K562 (cell line): ENCODE data around the gene LINS1. TPM values are rescaled to one million over a fixed set of nuclear protein-coding genes. Genes with fewer than 3 reads are reported as not detected.

ENCODE experiments used
- ATAC-seq: fragments of 200-7000 bp; cut with Tn5 transposase; 3 replicates; pipeline ENCODE4 v1.9.1; 2020; ENCODE audit warnings: moderate library complexity
- BruUV-seq: library from RNA; stranded (reverse); fragments of 400-500 nt; replicated peaks from 2 replicates; lab custom pipeline; 2021; lab: Mats Ljungman, UMichigan
- CTCF ChIA-PET: fragments of 300-600 bp; formaldehyde crosslinking; extraction: SDS; loops from one replicate; lab custom pipeline; 2021; ENCODE audit warnings: low intra/inter-chr PET ratio; lab: Yijun Ruan, JAX
- POLR2A ChIA-PET: fragments of 300-600, 350-650 bp; sonication (Branson Sonifier 250); formaldehyde crosslinking; extraction: SDS; loops from one replicate; lab custom pipeline; 2021; ENCODE audit warnings: antibody characterized with exemption, inconsistent platforms; lab: Yijun Ruan, JAX
- DNase-seq, 4 experiments: peaks; one replicate each; pipeline versions ENCODE4 v3.0.0 to v3.0.0-alpha.2; 2011 to 2018; ENCODE audit warnings: low spot score in 3 of 4, mixed read lengths in 3 of 4; ENCODE audit errors: extremely low read depth in 1 of 4
- FAIRE-seq: peaks from 2 replicates; lab custom pipeline; 2011; peaks lifted over from hg19 to GRCh38; lab: Jason Lieb, UNC
- H2AFZ ChIP-seq: 2 replicates; pipeline ENCODE4 v1.6.0; 2011; ENCODE audit warnings: low read depth, low read length, control low read depth, inconsistent platforms
- H3K27ac ChIP-seq: fragments of 200-600 bp; 3 replicates; pipeline ENCODE4 v1.8.0; 2011; ENCODE audit warnings: low read depth, mild to moderate bottlenecking, control low read depth, inconsistent platforms, low read length, moderate library complexity, mixed read lengths; ENCODE audit errors: extremely low read depth
- H3K27me3 ChIP-seq, 2 experiments: fragments of 300-600 bp in 1 of 2; 2 replicates in 1 of 2; 3 replicates in 1 of 2; pipeline versions ENCODE4 v1.6.0 to v1.8.0; 2011; ENCODE audit warnings: inconsistent platforms in 2 of 2, low read length in 2 of 2, mild to moderate bottlenecking in 1 of 2, mixed read lengths in 1 of 2, moderate library complexity in 1 of 2; ENCODE audit not compliant: control insufficient read depth in 2 of 2, insufficient read depth in 2 of 2
- H3K36me3 ChIP-seq: fragments of 300-600 bp; 3 replicates; pipeline ENCODE4 v1.8.0; 2011; ENCODE audit warnings: mild to moderate bottlenecking, low read length, inconsistent platforms; ENCODE audit not compliant: control insufficient read depth, insufficient read depth
- H3K4me1 ChIP-seq, 2 experiments: fragments of 200-600 bp in 1 of 2; replicated peaks in 1 of 2; 2 replicates in 1 of 2; 3 replicates in 1 of 2; pipeline versions ENCODE4 v1.5.1 to v1.8.0; 2011; ENCODE audit warnings: inconsistent platforms in 2 of 2, low read length in 2 of 2, mild to moderate bottlenecking in 1 of 2, mixed read lengths in 1 of 2, moderate library complexity in 1 of 2; ENCODE audit not compliant: control insufficient read depth in 2 of 2, insufficient read depth in 2 of 2
- H3K4me2 ChIP-seq: 2 replicates; pipeline ENCODE4 v1.6.1; 2011; ENCODE audit warnings: low read length, control low read depth, inconsistent platforms, mixed read lengths; ENCODE audit not compliant: insufficient read depth
- H3K4me3 ChIP-seq: fragments of 200-600 bp; sonication (generic), shearing (Covaris generic); 2 replicates; pipeline ENCODE4 v1.5.1; 2016; ENCODE audit warnings: control low read depth, inconsistent platforms
- H3K79me2 ChIP-seq: fragments of 200-600 bp; 3 replicates; pipeline ENCODE4 v1.8.0; 2011; ENCODE audit warnings: low read length, inconsistent platforms; ENCODE audit not compliant: control insufficient read depth, insufficient read depth
- H3K9ac ChIP-seq, 2 experiments: 2 replicates each; pipeline versions ENCODE4 v1.6.0 to v1.6.1; 2011; ENCODE audit warnings: low read depth in 2 of 2, low read length in 2 of 2, control low read depth in 1 of 2, inconsistent platforms in 1 of 2, mild to moderate bottlenecking in 1 of 2, mixed read lengths in 1 of 2; ENCODE audit not compliant: insufficient read depth in 1 of 2
- H3K9me1 ChIP-seq: one replicate; pipeline ENCODE4 v1.6.0; 2011; ENCODE audit warnings: inconsistent platforms, mild to moderate bottlenecking, low read length, moderate library complexity; ENCODE audit not compliant: control insufficient read depth, insufficient read depth
- H3K9me3 ChIP-seq: replicated peaks from 2 replicates; pipeline ENCODE4 v1.5.1; 2011; ENCODE audit warnings: low read depth, low read length, inconsistent platforms; ENCODE audit not compliant: control insufficient read depth, insufficient read depth
- H4K20me1 ChIP-seq: replicated peaks from 2 replicates; pipeline ENCODE4 v1.6.1; 2011; ENCODE audit warnings: low read length, inconsistent platforms, mixed read lengths; ENCODE audit not compliant: control insufficient read depth, insufficient read depth
- GATAD2B ChIP-seq: fragments of 450-650 bp; IDR thresholded peaks from 2 replicates; pipeline ENCODE4 v1.6.1; 2017; ENCODE audit warnings: mild to moderate bottlenecking, borderline replicate concordance
- HLTF ChIP-seq: fragments of 450-650 bp; IDR thresholded peaks from 2 replicates; pipeline ENCODE4 v1.6.1; 2016
- HMG20A ChIP-seq: fragments of 450-650 bp; formaldehyde crosslinking; conservative IDR thresholded peaks from 2 replicates; pipeline ENCODE4 v1.4.0; 2020; ENCODE audit warnings: mild to moderate bottlenecking, mixed read lengths
- MAZ ChIP-seq, 2 experiments: fragments of 450-650 bp in 1 of 2; sonication (generic) in 1 of 2; formaldehyde crosslinking; IDR thresholded peaks in 1 of 2; conservative IDR thresholded peaks in 1 of 2; 2 replicates each; pipeline versions ENCODE4 v1.4.0 to v1.5.0; 2020; ENCODE audit warnings: mild to moderate bottlenecking in 1 of 2, missing genetic modification reagents in 1 of 2
- MEIS2 ChIP-seq: fragments of 450-650 bp; IDR thresholded peaks from 2 replicates; pipeline ENCODE4 v1.6.1; 2014; ENCODE audit warnings: mild to moderate bottlenecking; ENCODE audit not compliant: partially characterized antibody
- MTA1 ChIP-seq: fragments of 450-650 bp; IDR thresholded peaks from 2 replicates; pipeline ENCODE4 v1.6.1; 2017; ENCODE audit warnings: borderline replicate concordance
- NELFE ChIP-seq: IDR thresholded peaks from 2 replicates; pipeline ENCODE4 v1.6.1; 2011; ENCODE audit warnings: mild to moderate bottlenecking; ENCODE audit not compliant: insufficient read depth, insufficient read length
- PYGO2 ChIP-seq: fragments of 450-650 bp; IDR thresholded peaks from 2 replicates; pipeline ENCODE4 v1.6.1; 2016; ENCODE audit warnings: mild to moderate bottlenecking, missing genetic modification characterization, moderate library complexity, missing compliant biosample characterization
- SIRT6 ChIP-seq: IDR thresholded peaks from one replicate; pipeline ENCODE4 v1.6.1; 2012; ENCODE audit warnings: low read depth, mild to moderate bottlenecking, control low read depth, inconsistent platforms, low read length, moderate library complexity
- SPI1 ChIP-seq: IDR thresholded peaks from 2 replicates; pipeline ENCODE4 v1.6.1; 2011; ENCODE audit warnings: low read depth, low read length, control low read depth, borderline replicate concordance
- ZBTB8A ChIP-seq: fragments of 450-650 bp; IDR thresholded peaks from 2 replicates; pipeline ENCODE4 v1.6.1; 2018; ENCODE audit warnings: mild to moderate bottlenecking, moderate library complexity; ENCODE audit not compliant: partially characterized antibody
- ZNF121 ChIP-seq: sonication (generic); formaldehyde crosslinking; conservative IDR thresholded peaks from 2 replicates; pipeline ENCODE4 v1.8.0; 2022; ENCODE audit warnings: missing genetic modification reagents
- ZNF717 ChIP-seq: fragments of 250-450 bp; sonication (Bioruptor Pico); IDR thresholded peaks from 2 replicates; pipeline ENCODE4 v1.5.0; 2021
- WGBS: fragments of 100-300 bp; shearing (Covaris generic); methylation state at CpG from one replicate; pipeline ENCODE4 v1.1.6; 2016; ENCODE audit warnings: low coverage, mixed read lengths; ENCODE audit not compliant: insufficient coverage; ENCODE audit errors: missing lambda C conversion rate; 5-methylcytosine and 5-hydroxymethylcytosine counted together
- in situ Hi-C: fragments of 300-500 bp; cut with MboI; formaldehyde crosslinking; loops from 4 replicates; pipeline ENCODE4 v1.15.0; 2018; ENCODE audit warnings: inconsistent platforms, mixed read lengths
- intact Hi-C: fragments of 100-400 bp; cut with micrococcal nuclease; formaldehyde crosslinking; loops from 2 replicates; pipeline ENCODE4 v1.14.2; 2022
- polyA plus RNA-seq, 8 experiments: library from polyadenylated mRNA; depleted of rRNA in 4 of 8; stranded (reverse) in 5 of 8; unstranded in 3 of 8; fragments of >200 nt; fragmentation: Nextera tagmentation in 2 of 8; fragmentation: Illumina TruSeq in 1 of 8; extraction: Ambion mirVana in 2 of 8; extraction: Trizol in 1 of 8; gene quantifications; 2 replicates each; pipeline versions ENCODE4 v1.2.1 to v1.2.3, GENCODE V29; 2011 to 2014; ENCODE audit warnings: inconsistent platforms in 1 of 8, missing spikeins in 1 of 8
- total RNA-seq, 7 experiments: library from RNA; depleted of rRNA in 6 of 7; stranded (reverse); fragments of >200 nt in 6 of 7; fragmentation: Illumina TruSeq in 2 of 7; extraction: Trizol in 2 of 7; gene quantifications; 2 replicates each; pipeline versions ENCODE4 v1.2.1 to v1.2.3, GENCODE V29; 2011 to 2021; ENCODE audit warnings: low replicate concordance in 1 of 7
- TF ChIP-seq, protein P1 (sequence below): fragments of 450-650 bp; formaldehyde crosslinking; IDR thresholded peaks from 2 replicates; pipeline ENCODE4 v1.4.0; 2022; ENCODE audit warnings: mild to moderate bottlenecking, moderate library complexity
- TF ChIP-seq, protein P2 (sequence below): sonication (generic); formaldehyde crosslinking; IDR thresholded peaks from 2 replicates; pipeline ENCODE4 v1.8.0; 2022; ENCODE audit warnings: missing genetic modification reagents, mild to moderate bottlenecking, moderate library complexity, borderline replicate concordance

The LINS1 gene
- total and polyA plus RNA-seq, 9 of the 15 experiments (the other 6 are each of a cell fraction or from before 2014, with no cell fraction given), result 15.4 to 31.4 (median 24.6) TPM

DNA sequence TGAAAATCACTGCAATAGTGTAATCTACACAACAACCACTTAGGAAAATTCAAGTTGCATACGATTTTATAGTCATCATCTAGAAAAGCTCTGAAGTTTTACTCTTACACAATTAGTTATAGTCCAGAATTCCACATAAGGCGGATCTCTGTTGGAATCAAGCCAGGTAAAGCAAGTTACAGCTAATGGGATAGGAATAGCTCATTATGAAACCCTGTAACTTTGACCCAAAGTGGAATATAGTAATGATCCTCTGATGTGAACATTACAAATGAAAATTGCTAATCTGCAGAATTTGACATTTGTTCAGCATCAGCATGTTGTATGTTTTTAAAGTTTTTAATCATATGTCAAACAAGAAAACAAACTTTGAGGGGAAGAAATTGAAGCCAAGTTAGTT lies 77.7 kb downstream of the LINS1 start:
- H3K79me2 ChIP-seq, result no peaks in the 10 kb centered on the region
- H3K4me2 ChIP-seq, result no peak overlapping the region
- no peak for ATAC-seq
- CTCF ChIA-PET, result no interaction called here
- no peak for DNase-seq
- H3K27me3 ChIP-seq, result peaks cover 2 to 18% of the 10 kb centered on the region in 2 experiments; a peak in 4 of 5 replicates
- H3K36me3 ChIP-seq, result no peaks in the 10 kb centered on the region
- FAIRE-seq, result no peak
- H3K9ac ChIP-seq, result no peak overlapping the region
- in situ Hi-C loops (no loop called here), intact Hi-C loops (no loop called here)
- no peak overlapping the region for H2AFZ ChIP-seq
- H3K27ac ChIP-seq, result no peak overlapping the region
- no TSS peak for BruUV-seq
- no peaks in the 10 kb centered on the region for H3K4me1 ChIP-seq
- H3K9me3 ChIP-seq, result no peaks in the 10 kb centered on the region
- H3K9me1 ChIP-seq, result no peaks in the 10 kb centered on the region
- WGBS, result 0% methylated on average over 2 of the region's 2 CpGs
- POLR2A ChIA-PET, result no interaction called here
- no peak for TF ChIP-seq MTA1
- TF ChIP-seq SPI1, result no peak
- no peak for TF ChIP-seq SIRT6
- TF ChIP-seq HLTF, result no peak
- TF ChIP-seq PYGO2 (tag), result no peak
- TF ChIP-seq MEIS2, result no peak
- TF ChIP-seq ZBTB8A, result no peak
- TF ChIP-seq, all 486 proteins: peak for 0
- H4K20me1 ChIP-seq, result no peaks in the 10 kb centered on the region; the same call in 1 of the 2 replicates
- H3K4me3 ChIP-seq, result no peak overlapping the region

DNA sequence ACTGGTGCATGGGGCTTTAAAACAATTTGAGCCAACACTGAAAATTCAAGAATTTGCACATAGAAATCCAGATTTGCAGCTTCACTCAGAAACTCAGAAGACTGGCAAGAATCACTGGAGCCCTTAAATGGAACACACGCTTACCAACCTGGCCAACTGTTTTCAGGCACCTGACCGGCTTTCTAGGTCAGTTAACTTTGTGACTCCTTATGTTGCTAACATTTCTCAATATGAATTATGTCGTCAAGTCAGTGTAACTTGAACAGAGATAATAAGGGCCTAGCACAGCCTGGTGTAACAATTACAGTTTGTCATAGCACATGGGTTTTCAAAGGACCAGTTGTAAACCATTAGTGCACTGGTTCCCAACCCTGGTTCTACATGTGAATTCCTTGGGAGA lies 80.1 kb downstream of the LINS1 start:
- Histone ChIP-seq H2AFZ (no peak overlapping the region), H3K9me3 (no peaks in the 10 kb centered on the region), H3K9me1 (no peaks in the 10 kb centered on the region), H3K36me3 (no peaks in the 10 kb centered on the region), H3K79me2 (no peaks in the 10 kb centered on the region), H3K4me1 (no peaks in the 10 kb centered on the region), H3K27ac (no peak overlapping the region), H3K4me2 (no peak overlapping the region), H4K20me1 (no peaks in the 10 kb centered on the region), H3K4me3 (no peak overlapping the region), H3K9ac (no peak overlapping the region), H3K27me3 (peaks cover 0 to 8% of the 10 kb centered on the region in 2 experiments; a peak in 3 of 5 replicates)
- POLR2A ChIA-PET, result no interaction called here
- CTCF ChIA-PET, result interaction anchor here (0.5 kb wide), 1 partner anchor 967 kb away, joined by 3 read pairs; the partner anchor contains the start of gene PCSK6
- BruUV-seq, result no TSS peak
- FAIRE-seq (no peak), DNase-seq (no peak), ATAC-seq (no peak)
- 3% methylated on average over 3 of the region's 3 CpGs for WGBS
- in situ Hi-C loops (no loop called here), intact Hi-C loops (no loop called here)
- TF ChIP-seq NELFE (no peak), ZNF717 (CRISPR knock-in tag) (no peak), ZNF121 (no peak), HMG20A (no peak), GATAD2B (no peak), MAZ (CRISPR knock-in tag; conservative IDR thresholded peaks at IDR 0.05 in 1 of 2, IDR thresholded peaks at IDR 0.05 in 1 of 2) (no peak)
- TF ChIP-seq, protein P1, sequence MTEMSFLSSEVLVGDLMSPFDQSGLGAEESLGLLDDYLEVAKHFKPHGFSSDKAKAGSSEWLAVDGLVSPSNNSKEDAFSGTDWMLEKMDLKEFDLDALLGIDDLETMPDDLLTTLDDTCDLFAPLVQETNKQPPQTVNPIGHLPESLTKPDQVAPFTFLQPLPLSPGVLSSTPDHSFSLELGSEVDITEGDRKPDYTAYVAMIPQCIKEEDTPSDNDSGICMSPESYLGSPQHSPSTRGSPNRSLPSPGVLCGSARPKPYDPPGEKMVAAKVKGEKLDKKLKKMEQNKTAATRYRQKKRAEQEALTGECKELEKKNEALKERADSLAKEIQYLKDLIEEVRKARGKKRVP (CRISPR knock-in tag), result no peak
- TF ChIP-seq, protein P2, sequence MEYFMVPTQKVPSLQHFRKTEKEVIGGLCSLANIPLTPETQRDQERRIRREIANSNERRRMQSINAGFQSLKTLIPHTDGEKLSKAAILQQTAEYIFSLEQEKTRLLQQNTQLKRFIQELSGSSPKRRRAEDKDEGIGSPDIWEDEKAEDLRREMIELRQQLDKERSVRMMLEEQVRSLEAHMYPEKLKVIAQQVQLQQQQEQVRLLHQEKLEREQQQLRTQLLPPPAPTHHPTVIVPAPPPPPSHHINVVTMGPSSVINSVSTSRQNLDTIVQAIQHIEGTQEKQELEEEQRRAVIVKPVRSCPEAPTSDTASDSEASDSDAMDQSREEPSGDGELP (CRISPR knock-in tag), result no peak
